ENCODE results near the gene TCF7. TPM values are rescaled to one million over a fixed set of nuclear protein-coding genes. Genes with fewer than 3 reads are reported as not detected.

TCF7 gene
- polyA plus RNA-seq (2012; rRNA removed) = 2.3 and 2.7 TPM in 2 replicates
- polyA plus RNA-seq (2012; cell fraction: cytosol; rRNA removed) = 1.9 and 2.9 TPM in 2 replicates
- polyA plus RNA-seq (2012; cell fraction: nucleus; rRNA removed) = 4.0 and 4.4 TPM in 2 replicates

DNA sequence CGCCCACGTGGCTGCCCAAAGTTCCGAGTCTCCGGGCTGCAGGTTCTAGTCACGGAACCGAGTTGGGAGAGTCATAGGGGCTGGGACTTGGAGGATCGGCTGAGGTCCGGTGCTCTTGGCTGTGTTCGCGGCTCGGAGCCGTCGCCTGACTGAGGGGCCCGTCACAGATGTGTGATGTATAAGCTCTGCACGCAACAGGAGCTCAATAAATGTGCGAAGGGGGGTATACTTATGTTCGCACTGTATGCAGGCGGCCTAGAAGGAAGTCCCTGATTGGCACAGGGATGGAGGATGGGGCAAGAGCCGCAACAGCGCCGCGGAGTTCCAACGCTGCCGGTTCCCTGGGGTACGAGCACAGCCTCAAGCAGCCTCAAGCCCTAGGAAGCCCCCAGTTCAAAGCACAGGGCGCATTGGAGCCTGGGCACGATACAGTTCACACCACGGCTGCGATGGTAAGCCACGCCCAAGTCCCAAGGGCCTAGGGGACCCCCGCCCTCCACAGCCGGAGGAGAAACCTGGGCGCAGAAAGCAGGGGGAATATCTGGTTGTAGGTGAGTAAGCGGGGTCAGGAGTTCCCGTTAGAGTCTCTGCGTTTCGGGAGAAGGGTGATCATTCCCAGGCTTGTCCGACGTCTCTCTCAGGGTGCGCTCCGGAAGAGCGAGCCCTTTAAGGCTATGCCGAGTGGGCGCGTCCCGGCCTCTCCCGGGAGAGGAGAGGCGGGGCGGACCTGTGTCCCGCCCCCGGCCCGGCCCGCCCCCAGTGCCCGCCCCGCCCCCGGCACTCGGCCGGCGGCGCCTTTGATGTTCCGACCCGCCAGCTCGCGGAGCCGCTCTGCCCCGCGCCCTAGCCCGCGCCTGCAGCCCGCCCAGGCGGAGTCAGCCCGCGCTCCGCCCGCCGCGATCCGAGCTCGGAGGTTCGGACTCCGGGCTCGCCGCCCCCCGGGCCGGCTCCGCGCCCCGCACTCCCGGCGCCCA, at the start of gene TCF7:
Gene TCF7, plus strand, starts transcription at position 780 of the 974 bp plus-strand sequence. CDS start 226 bp downstream, outside the sequence.
- 69% methylated on average over 33 of the region's 90 CpGs for WGBS (ENCODE audit: low lambda C conversion rate)
- peak within 1 kb of the TSS; percentile 57 to 70 for H3K4me3 ChIP-seq (ENCODE audit: low read depth in 2 of 2, low read length in 1 of 2)
- H3K9me2 ChIP-seq = no peaks in the 10 kb centered on the region
- H3K36me3 ChIP-seq (replicated peaks in 1 of 2; ENCODE audit: control insufficient read depth in 1 of 2, insufficient read depth in 2 of 2, low read length in 1 of 2) = no peaks in the 10 kb centered on the region
- H3K4me1 ChIP-seq (ENCODE audit: control insufficient read depth in 1 of 2, insufficient read depth in 2 of 2, low read depth in 1 of 2, low read length in 1 of 2) = peaks cover 0 to 68% of the 10 kb centered on the region in 2 experiments; a peak in 2 of 4 replicates
- no peaks in the 10 kb centered on the region for H4K20me1 ChIP-seq (ENCODE audit: insufficient read depth)
- peak within 1 kb of the TSS; percentile 53 for H3K9ac ChIP-seq
- ChIA-PET CTCF (interaction anchor here (1.2 to 3.4 kb wide), 6 partner anchors 11 to 33 kb away, joined by 4 to 15 read pairs (median 8); no protein-coding TSS in a partner anchor), POLR2A (interaction anchor here (1.0 to 2.2 kb wide), 3 partner anchors 9 to 69 kb away, joined by 4 to 7 read pairs (median 5); no protein-coding TSS in a partner anchor)
- no peaks in the 10 kb centered on the region for H3K9me3 ChIP-seq
- no peaks in the 10 kb centered on the region for H3K27me3 ChIP-seq (ENCODE audit: insufficient read depth)
- DNase-seq = peak; percentile 99
- peaks cover 3% of the 10 kb centered on the region for H3F3A ChIP-seq (replicated peaks; ENCODE audit: insufficient read depth)
- peak within 1 kb of the TSS; percentile 96 for H2AFZ ChIP-seq (ENCODE audit: low read depth)
- TF ChIP-seq, protein P1, sequence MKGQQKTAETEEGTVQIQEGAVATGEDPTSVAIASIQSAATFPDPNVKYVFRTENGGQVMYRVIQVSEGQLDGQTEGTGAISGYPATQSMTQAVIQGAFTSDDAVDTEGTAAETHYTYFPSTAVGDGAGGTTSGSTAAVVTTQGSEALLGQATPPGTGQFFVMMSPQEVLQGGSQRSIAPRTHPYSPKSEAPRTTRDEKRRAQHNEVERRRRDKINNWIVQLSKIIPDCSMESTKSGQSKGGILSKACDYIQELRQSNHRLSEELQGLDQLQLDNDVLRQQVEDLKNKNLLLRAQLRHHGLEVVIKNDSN (IDR thresholded peaks at IDR 0.05; ENCODE audit: borderline replicate concordance, low read depth) = no peak
- TF ChIP-seq FOSL2 (IDR thresholded peaks at IDR 0.05; ENCODE audit: borderline replicate concordance, low read depth) = no peak
- TF ChIP-seq, protein P2, sequence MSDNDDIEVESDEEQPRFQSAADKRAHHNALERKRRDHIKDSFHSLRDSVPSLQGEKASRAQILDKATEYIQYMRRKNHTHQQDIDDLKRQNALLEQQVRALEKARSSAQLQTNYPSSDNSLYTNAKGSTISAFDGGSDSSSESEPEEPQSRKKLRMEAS (IDR thresholded peaks at IDR 0.05; ENCODE audit: low read depth) = 0 out of 2 replicates have a peak, but pooled peaks have one; percentile 24
- no peaks in the 10 kb centered on the region for H3K79me2 ChIP-seq (ENCODE audit: insufficient read depth)
- H3K27ac ChIP-seq (ENCODE audit: low read depth in 2 of 2, low read length in 1 of 2) = peak within 1 kb of the TSS in 1 of 2 experiments; percentile 91; a peak in 2 of 4 replicates
- H3K4me2 ChIP-seq = peak within 1 kb of the TSS; percentile 82

DNA sequence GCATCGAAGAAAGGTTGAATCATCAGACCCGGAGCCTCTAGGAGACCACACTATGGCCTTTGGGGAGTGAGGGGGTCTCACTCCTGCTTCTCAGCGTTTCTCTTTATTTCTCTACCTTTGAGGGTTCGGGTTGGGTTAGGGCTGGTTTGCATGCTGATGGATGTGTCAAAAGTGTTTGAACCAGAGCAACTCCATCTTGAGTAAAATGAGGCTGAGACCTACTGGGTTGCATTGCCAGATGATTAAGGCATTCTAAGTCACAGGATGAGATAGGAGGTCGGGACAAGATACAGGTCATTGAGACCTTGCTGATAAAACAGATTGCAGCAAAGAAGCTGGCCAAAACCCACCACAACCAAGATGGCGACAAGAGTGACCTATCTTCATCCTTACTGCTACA, 44.9 kb upstream of the TCF7 start:
- H4K20me1 ChIP-seq (ENCODE audit: insufficient read depth) = no peaks in the 10 kb centered on the region
- DNase-seq = no peak
- 84% methylated on average over 5 of the region's 6 CpGs for WGBS (ENCODE audit: low lambda C conversion rate)
- H2AFZ ChIP-seq (ENCODE audit: low read depth) = no peak overlapping the region
- H3K9ac ChIP-seq = no peak overlapping the region
- H3K79me2 ChIP-seq (ENCODE audit: insufficient read depth) = no peaks in the 10 kb centered on the region
- no peak for TF ChIP-seq GABPA (IDR thresholded peaks at IDR 0.05; ENCODE audit: low read depth)
- TF ChIP-seq EP300 (IDR thresholded peaks at IDR 0.05; ENCODE audit: borderline replicate concordance in 1 of 2, low read depth in 1 of 2, low read length in 1 of 2) = no peak
- TF ChIP-seq TAF1 (IDR thresholded peaks at IDR 0.05; ENCODE audit: borderline replicate concordance, low read depth, low read length) = no peak
- TF ChIP-seq MEF2A (IDR thresholded peaks at IDR 0.05; ENCODE audit: borderline replicate concordance, low read depth) = no peak
- TF ChIP-seq, protein P3, sequence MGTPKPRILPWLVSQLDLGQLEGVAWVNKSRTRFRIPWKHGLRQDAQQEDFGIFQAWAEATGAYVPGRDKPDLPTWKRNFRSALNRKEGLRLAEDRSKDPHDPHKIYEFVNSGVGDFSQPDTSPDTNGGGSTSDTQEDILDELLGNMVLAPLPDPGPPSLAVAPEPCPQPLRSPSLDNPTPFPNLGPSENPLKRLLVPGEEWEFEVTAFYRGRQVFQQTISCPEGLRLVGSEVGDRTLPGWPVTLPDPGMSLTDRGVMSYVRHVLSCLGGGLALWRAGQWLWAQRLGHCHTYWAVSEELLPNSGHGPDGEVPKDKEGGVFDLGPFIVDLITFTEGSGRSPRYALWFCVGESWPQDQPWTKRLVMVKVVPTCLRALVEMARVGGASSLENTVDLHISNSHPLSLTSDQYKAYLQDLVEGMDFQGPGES (IDR thresholded peaks at IDR 0.05; ENCODE audit: low read depth, low read length) = no peak
- no peak for TF ChIP-seq RFX5 (IDR thresholded peaks at IDR 0.05; ENCODE audit: low read length)
- no peak for TF ChIP-seq EZH2phosphoT487 (IDR thresholded peaks at IDR 0.05; ENCODE audit: borderline replicate concordance, low read depth)
- TF ChIP-seq FOXM1 (IDR thresholded peaks at IDR 0.05; ENCODE audit: low read depth) = no peak
- TF ChIP-seq JUND (IDR thresholded peaks at IDR 0.05) = no peak
- TF ChIP-seq, protein P2 (IDR thresholded peaks at IDR 0.05; ENCODE audit: low read depth) = no peak
- no peak for TF ChIP-seq ELF1 (IDR thresholded peaks at IDR 0.05)
- H3K36me3 ChIP-seq (replicated peaks in 1 of 2; ENCODE audit: control insufficient read depth in 1 of 2, insufficient read depth in 2 of 2, low read length in 1 of 2) = no peaks in the 10 kb centered on the region
- no peaks in the 10 kb centered on the region for H3K27me3 ChIP-seq (ENCODE audit: insufficient read depth)
- H3K9me2 ChIP-seq = no peaks in the 10 kb centered on the region
- no peaks in the 10 kb centered on the region for H3K9me3 ChIP-seq
- ChIA-PET CTCF (no interaction called here), POLR2A (no interaction called here)
- peaks cover 5% of the 10 kb centered on the region for H3F3A ChIP-seq (replicated peaks; ENCODE audit: insufficient read depth)
- H3K4me3 ChIP-seq (ENCODE audit: low read depth in 2 of 2, low read length in 1 of 2) = no peak overlapping the region
- no peak overlapping the region for H3K4me2 ChIP-seq
- no peak overlapping the region for H3K27ac ChIP-seq (ENCODE audit: low read depth in 2 of 2, low read length in 1 of 2)
- peaks cover 0 to 4% of the 10 kb centered on the region in 2 experiments; a peak in 1 of 4 replicates for H3K4me1 ChIP-seq (ENCODE audit: control insufficient read depth in 1 of 2, insufficient read depth in 2 of 2, low read depth in 1 of 2, low read length in 1 of 2)

Data from SK-N-SH (cell line).